ENCODE data around the gene RETREG1. TPM values are rescaled to one million over a fixed set of nuclear protein-coding genes. Genes with fewer than 3 reads are reported as not detected.

RETREG1 gene
- total RNA-seq, 2 donors from 2014 or later = 29.4 to 30.2 TPM

DNA sequence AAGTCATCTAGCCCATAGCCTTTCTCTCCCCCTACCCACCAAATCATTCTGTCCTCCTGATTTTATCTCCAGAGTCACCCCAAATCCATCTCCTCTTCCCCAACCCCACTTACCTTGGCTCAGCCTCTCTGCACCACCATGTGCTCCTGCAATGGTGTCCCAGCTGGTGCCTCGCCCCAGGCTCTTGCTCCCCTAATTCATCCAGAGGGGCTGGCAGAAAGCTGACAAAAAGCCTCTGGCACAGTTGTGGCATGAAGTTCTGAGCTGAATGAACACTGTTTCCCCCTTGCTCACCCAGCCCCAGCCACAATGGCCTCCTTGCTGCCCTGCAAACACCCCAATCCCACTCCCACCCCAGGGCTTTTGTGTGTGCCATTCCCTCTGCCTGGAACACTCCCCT is 10.2 kb downstream of the RETREG1 start:
- ATAC-seq (replicated peaks in 1 of 2) = no peak
- Mint-ChIP-seq H3K4me1 (ENCODE audit: low read depth) (peaks cover 54% of the 10 kb centered on the region), H3K27me3 (ENCODE audit: low read depth) (no peaks in the 10 kb centered on the region), H3K9me3 (no peaks in the 10 kb centered on the region), H3K27ac (no peak overlapping the region), H3K4me3 (no peak overlapping the region), H3K36me3 (ENCODE audit: insufficient read depth in 2 of 2) (peaks cover 4 to 18% of the 10 kb centered on the region in 2 donors)
- no peak for DNase-seq

DNA sequence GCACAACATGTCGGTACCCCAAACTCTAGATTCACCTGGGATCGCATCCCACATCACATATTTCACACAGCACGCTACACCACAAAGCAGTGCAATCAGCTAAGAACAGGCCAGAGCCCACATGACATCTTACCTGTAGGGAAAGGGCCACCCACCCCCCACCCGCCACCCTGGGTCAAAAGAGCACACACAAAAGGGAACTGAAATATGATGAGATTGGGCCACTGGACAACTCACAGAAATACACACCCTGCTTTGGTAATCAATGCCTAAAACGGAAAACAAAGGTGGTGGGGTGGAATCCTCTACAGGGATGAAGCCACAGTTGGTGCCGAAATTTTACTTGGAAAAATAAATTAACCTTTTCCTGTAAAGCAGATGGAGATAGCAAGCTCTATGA is 13.1 kb downstream of the RETREG1 start:
- ATAC-seq (replicated peaks in 1 of 2) (no peak), DNase-seq (no peak)
- no peak overlapping the region for H3K4me3 Mint-ChIP-seq
- peaks cover 4 to 24% of the 10 kb centered on the region in 2 donors for H3K36me3 Mint-ChIP-seq (ENCODE audit: insufficient read depth in 2 of 2)
- no peak overlapping the region for H3K27ac Mint-ChIP-seq
- no peaks in the 10 kb centered on the region for H3K9me3 Mint-ChIP-seq
- H3K4me1 Mint-ChIP-seq (ENCODE audit: low read depth) = peaks cover 62% of the 10 kb centered on the region
- H3K27me3 Mint-ChIP-seq (ENCODE audit: low read depth) = no peaks in the 10 kb centered on the region

DNA sequence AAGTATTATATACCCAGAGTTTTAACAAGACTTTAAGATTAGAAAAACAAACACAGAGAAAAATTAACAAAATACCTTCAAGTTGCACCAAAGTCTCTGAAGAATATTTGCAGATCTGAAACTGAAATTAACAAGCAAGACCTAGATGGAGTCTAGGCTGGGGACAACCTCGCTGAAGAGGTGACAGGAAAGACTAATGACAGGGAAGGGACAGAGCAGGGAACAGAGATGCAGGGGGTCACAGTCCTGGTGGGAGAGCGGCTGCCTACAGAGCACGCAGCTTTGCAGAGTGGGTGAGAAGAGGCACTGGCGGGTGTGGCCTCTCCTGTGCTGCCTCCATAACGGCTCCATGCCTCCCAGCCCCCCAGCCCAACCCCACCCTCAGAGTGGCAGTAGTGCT is 13.5 kb downstream of the RETREG1 start:
- H3K36me3 Mint-ChIP-seq (ENCODE audit: insufficient read depth in 2 of 2) = peaks cover 8 to 26% of the 10 kb centered on the region in 2 donors
- no peak for ATAC-seq (replicated peaks in 1 of 2)
- DNase-seq = no peak
- no peaks in the 10 kb centered on the region for H3K27me3 Mint-ChIP-seq (ENCODE audit: low read depth)
- no peak overlapping the region for H3K4me3 Mint-ChIP-seq
- no peak overlapping the region for H3K27ac Mint-ChIP-seq
- H3K9me3 Mint-ChIP-seq = no peaks in the 10 kb centered on the region
- peaks cover 60% of the 10 kb centered on the region for H3K4me1 Mint-ChIP-seq (ENCODE audit: low read depth)

DNA sequence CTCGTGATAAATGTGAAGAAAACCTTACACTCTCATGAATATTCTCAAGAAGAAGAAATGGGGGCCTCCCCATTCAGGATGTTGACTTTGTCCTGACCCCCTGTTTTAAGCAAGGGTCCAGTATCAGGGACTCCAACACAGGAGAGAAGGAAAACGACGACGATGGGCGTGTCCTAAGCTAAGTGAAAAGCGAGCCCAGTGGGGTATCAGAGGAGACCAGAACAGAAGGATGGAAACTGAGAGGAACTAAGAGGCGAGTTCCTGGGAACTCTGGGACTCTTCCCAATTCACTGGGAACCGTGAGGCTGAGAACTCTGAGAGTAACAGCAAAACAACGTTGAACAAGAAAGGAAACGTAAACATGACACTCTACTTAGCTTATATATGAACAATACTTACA is 14.6 kb downstream of the RETREG1 start:
- ATAC-seq (replicated peaks in 1 of 2) (no peak), DNase-seq (no peak)
- Mint-ChIP-seq H3K27me3 (ENCODE audit: low read depth) (no peaks in the 10 kb centered on the region), H3K4me3 (no peak overlapping the region), H3K36me3 (ENCODE audit: insufficient read depth in 2 of 2) (peaks cover 11 to 29% of the 10 kb centered on the region in 2 donors), H3K4me1 (ENCODE audit: low read depth) (peaks cover 66% of the 10 kb centered on the region), H3K27ac (no peak overlapping the region), H3K9me3 (no peaks in the 10 kb centered on the region)

DNA sequence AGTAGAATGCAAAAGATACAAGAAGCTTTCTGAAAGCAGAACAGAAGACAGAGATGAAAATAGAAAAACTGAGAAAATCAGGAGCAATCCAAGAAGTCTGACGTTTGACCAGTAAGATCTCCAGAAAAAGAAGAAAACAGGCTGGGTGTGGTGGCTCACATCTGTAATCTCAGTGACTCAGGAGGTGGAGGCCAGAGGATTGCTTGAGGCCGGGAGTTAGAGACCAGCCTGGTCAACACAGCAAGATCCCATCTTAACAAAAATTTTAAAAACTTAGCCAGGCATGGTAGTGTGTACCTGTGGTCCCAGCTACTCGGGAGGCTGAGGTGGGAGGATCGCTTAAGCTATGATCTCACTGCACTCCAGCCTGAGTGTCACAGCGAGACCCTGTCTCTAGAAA is 15.9 kb downstream of the RETREG1 start:
- Mint-ChIP-seq H3K4me1 (ENCODE audit: low read depth) (peaks cover 63% of the 10 kb centered on the region), H3K4me3 (no peak overlapping the region), H3K27me3 (ENCODE audit: low read depth) (no peaks in the 10 kb centered on the region), H3K36me3 (ENCODE audit: insufficient read depth in 2 of 2) (peaks cover 6 to 22% of the 10 kb centered on the region in 2 donors), H3K27ac (peak overlapping the region; percentile 85), H3K9me3 (no peaks in the 10 kb centered on the region)
- no peak for DNase-seq
- no peak for ATAC-seq (replicated peaks in 1 of 2)

DNA sequence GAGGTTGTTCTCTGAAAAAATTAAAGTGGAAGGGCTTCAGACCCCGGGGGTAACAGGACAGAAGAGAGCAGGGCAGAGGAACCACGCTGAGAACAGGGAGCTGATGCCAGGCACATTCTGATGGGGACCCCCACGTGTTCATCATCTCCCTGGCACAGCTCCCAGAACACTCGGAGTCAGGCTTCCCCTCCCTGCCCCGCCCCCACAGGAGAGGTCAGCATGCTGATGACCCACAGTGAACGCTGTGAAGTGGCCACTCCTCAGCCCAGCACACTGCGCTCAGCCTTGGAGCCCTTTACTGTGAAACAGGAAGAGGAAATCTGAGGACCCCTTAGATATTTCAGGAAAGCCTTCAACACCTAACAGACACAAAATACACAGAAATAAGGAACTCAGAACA is 16.4 kb downstream of the RETREG1 start:
- Mint-ChIP-seq H3K27ac (peak overlapping the region; percentile 85), H3K36me3 (ENCODE audit: insufficient read depth in 2 of 2) (peaks cover 6 to 22% of the 10 kb centered on the region in 2 donors), H3K27me3 (ENCODE audit: low read depth) (no peaks in the 10 kb centered on the region), H3K9me3 (no peaks in the 10 kb centered on the region), H3K4me1 (ENCODE audit: low read depth) (peaks cover 63% of the 10 kb centered on the region), H3K4me3 (no peak overlapping the region)
- ATAC-seq (replicated peaks in 1 of 2) (no peak), DNase-seq (no peak)

DNA sequence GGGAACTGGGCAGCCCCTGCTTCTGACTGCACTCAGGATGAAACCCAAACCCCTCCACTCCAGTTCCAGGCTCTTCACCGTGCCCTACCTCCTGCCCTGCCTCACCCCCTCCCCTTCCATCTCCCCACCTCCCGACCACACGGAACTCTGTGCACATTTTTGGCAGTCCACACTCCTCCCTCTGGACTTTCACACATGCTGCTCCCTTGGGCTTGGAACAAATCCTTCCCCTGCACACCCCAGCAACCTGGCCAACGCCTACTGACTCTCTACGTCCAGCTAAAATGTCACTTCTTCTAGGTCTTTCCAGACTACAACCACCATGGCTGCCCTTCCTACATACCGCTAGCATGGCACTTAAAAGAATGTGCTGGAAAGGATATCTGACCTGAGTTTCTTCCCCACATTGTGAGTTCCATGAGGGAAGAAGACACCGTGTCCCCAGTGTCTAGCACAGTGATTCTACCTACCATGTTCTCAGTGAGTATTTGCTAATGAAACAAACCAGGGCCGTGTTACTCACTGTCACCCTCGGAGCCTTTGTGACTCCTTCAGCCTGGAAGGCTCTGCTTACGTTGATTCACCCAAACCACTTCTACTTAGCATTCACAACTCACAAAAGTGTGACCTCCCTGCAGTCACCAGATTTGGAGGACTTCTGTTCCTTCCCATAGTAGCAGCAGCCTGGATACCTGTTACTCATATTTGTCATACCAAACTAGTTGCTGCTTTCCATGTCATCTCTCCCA is 18.7 kb downstream of the RETREG1 start:
- H3K27ac Mint-ChIP-seq = no peak overlapping the region
- H3K36me3 Mint-ChIP-seq (ENCODE audit: insufficient read depth in 2 of 2) = peaks cover 6 to 22% of the 10 kb centered on the region in 2 donors
- peaks cover 74% of the 10 kb centered on the region for H3K4me1 Mint-ChIP-seq (ENCODE audit: low read depth)
- no peak for ATAC-seq (replicated peaks in 1 of 2)
- DNase-seq = no peak
- no peaks in the 10 kb centered on the region for H3K9me3 Mint-ChIP-seq
- H3K27me3 Mint-ChIP-seq (ENCODE audit: low read depth) = no peaks in the 10 kb centered on the region
- H3K4me3 Mint-ChIP-seq = no peak overlapping the region

DNA sequence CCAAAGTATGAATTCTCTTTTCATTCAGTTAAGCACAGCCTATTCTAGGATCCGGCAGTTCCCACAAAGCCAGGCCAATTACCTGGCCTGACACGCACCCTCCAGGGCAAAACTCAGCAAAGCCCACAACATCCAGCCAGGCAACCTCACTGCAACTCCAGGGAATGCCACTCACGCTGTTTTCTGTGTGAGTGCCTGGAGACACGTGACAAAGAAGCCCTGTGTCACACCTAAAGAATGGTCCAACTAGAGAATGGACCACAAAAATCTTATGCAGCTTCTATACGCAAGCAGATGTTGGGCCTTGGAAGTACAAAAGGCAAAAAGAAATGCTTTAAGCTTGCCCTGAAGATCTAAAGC is 20.2 kb downstream of the RETREG1 start:
- Mint-ChIP-seq H3K9me3 (no peaks in the 10 kb centered on the region), H3K27me3 (ENCODE audit: low read depth) (no peaks in the 10 kb centered on the region), H3K4me3 (no peak overlapping the region), H3K4me1 (ENCODE audit: low read depth) (peaks cover 74% of the 10 kb centered on the region), H3K27ac (no peak overlapping the region), H3K36me3 (ENCODE audit: insufficient read depth in 2 of 2) (peaks cover 6 to 17% of the 10 kb centered on the region in 2 donors)
- DNase-seq = no peak
- no peak for ATAC-seq (replicated peaks in 1 of 2)

DNA sequence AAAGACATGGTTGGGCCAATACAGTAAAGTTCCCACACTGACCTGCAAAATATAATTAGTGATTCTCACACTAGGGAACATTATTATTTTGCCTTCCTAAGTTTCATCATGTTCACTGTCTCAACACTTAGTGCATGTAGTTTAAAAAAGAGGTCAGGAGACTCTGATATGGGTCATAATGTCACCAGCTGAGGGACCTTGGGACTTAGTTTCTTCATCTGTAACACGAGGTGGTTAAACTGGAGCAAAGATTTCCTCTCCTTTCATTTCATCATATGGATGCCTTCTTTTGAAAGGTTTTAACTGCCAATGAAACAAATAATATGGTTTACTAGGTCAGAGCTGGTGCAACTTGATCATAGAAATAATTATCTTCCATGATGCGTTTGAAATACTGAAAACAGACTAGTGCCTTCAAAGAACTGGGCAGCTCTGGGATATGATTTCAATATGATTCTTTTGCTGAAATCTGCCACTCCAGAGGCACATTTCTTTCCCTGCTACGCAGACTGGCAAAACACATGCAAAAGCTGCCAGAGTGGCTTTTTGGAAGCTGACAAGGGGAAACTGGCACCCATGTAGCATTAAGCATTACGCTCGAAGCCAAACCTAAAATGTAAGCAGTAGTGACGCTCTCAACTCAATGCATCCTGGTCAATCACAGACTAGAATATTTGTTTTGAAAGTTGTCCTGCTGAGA is 20.8 kb downstream of the RETREG1 start:
- Mint-ChIP-seq H3K27ac (no peak overlapping the region), H3K4me1 (ENCODE audit: low read depth) (peaks cover 77% of the 10 kb centered on the region), H3K4me3 (no peak overlapping the region), H3K9me3 (no peaks in the 10 kb centered on the region), H3K36me3 (ENCODE audit: insufficient read depth in 2 of 2) (peaks cover 6 to 16% of the 10 kb centered on the region in 2 donors), H3K27me3 (ENCODE audit: low read depth) (no peaks in the 10 kb centered on the region)
- ATAC-seq (replicated peaks in 1 of 2) (no peak), DNase-seq (no peak)

DNA sequence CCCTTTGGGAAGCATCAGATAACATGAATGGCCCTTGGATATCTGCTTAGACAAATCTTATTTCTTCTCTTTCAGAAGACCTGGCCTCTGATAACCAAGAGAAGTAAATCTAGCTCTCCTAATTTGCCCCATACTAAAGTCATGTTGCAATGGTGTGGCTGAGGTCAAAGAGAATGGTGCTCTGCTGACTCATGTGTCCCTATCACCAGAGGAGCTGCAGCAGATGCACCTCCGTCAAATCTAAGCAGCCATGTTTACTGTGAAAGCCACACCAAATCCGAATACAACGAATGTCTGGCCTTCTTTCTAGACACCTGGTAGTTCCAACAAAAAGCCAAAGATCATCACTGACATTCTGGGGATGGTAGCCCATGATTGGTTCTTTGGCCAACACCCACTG is 23.2 kb downstream of the RETREG1 start:
- Mint-ChIP-seq H3K4me1 (ENCODE audit: low read depth) (peaks cover 80% of the 10 kb centered on the region), H3K27ac (no peak overlapping the region), H3K4me3 (no peak overlapping the region), H3K36me3 (ENCODE audit: insufficient read depth in 2 of 2) (peaks cover 9 to 11% of the 10 kb centered on the region in 2 donors), H3K27me3 (ENCODE audit: low read depth) (no peaks in the 10 kb centered on the region), H3K9me3 (no peaks in the 10 kb centered on the region)
- peak in 1 of 2 donors; percentile 51 for ATAC-seq (replicated peaks in 1 of 2)
- no peak for DNase-seq

DNA sequence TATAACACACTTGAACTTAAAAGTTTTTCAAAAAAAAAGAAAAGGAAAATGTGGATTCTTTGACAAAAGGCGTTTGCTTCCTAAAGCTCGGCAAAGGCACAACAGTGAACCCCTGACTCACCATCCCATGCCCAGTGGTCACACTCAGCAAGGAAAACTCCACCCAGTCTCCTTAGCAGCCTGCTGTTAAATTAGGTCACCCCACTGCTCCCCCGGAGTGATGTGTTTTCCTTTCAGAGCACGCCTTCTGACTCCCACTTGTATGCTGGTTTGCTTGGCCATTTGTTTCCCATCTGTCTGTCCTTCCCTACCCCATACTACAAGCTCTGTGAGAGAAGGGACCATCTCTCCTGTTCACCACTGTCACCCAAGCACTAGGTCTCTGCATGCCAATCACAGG is 23.8 kb downstream of the RETREG1 start:
- ATAC-seq (replicated peaks in 1 of 2) = no peak
- H3K27ac Mint-ChIP-seq = no peak overlapping the region
- H3K4me1 Mint-ChIP-seq (ENCODE audit: low read depth) = peaks cover 75% of the 10 kb centered on the region
- no peaks in the 10 kb centered on the region for H3K9me3 Mint-ChIP-seq
- peaks cover 3 to 10% of the 10 kb centered on the region in 2 donors for H3K36me3 Mint-ChIP-seq (ENCODE audit: insufficient read depth in 2 of 2)
- no peak overlapping the region for H3K4me3 Mint-ChIP-seq
- DNase-seq = no peak
- no peaks in the 10 kb centered on the region for H3K27me3 Mint-ChIP-seq (ENCODE audit: low read depth)

DNA sequence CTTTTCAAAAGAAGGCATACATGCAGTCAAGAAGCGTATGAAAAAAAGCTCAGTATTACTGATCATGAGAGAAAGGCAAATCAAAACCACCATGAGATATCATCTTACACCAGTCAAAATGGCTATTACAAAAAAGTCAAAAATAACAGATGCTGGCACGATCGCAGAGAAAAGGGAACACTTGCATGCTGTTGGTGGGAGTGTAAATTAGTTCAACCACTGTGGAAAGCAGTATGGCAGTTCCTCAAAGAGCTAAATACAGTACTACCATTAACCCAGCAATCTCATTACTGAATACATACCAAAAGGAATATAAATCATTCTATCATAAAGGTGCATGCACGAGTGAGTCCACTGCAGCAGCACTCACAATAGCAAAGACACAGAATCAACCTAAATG is 24.5 kb downstream of the RETREG1 start:
- Mint-ChIP-seq H3K4me3 (peak overlapping the region in 1 of 2 donors; percentile 29), H3K27me3 (ENCODE audit: low read depth) (no peaks in the 10 kb centered on the region), H3K36me3 (ENCODE audit: insufficient read depth in 2 of 2) (peaks cover 2 to 9% of the 10 kb centered on the region in 2 donors), H3K27ac (peak overlapping the region; percentile 55), H3K4me1 (ENCODE audit: low read depth) (peaks cover 67% of the 10 kb centered on the region), H3K9me3 (no peaks in the 10 kb centered on the region)
- DNase-seq (no peak), ATAC-seq (replicated peaks in 1 of 2) (no peak)

DNA sequence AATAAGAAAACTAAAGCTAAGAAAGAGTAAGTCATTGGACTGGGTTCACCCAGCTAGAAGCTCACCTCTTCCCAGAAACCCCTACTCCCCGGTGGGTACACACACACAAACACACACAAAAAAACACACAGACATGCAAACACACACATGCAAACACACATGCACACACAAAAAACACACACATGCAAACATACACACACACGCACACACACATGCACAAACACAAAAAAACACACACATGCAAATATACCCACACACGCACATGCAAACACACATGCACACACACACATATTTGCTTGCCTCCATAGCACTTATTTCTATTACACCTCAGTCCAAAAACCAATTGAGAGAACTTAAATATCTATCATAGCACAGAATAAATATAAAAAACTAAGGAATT is 26.1 kb downstream of the RETREG1 start:
- Mint-ChIP-seq H3K27ac (no peak overlapping the region), H3K4me3 (no peak overlapping the region), H3K36me3 (ENCODE audit: insufficient read depth in 2 of 2) (peaks cover 2 to 12% of the 10 kb centered on the region in 2 donors), H3K9me3 (no peaks in the 10 kb centered on the region), H3K4me1 (ENCODE audit: low read depth) (peaks cover 74% of the 10 kb centered on the region), H3K27me3 (ENCODE audit: low read depth) (no peaks in the 10 kb centered on the region)
- ATAC-seq (replicated peaks in 1 of 2) (no peak), DNase-seq (no peak)

All from activated T-cell treated with anti-CD3 and anti-CD28 coated beads, Interleukin-2, amount 50 U/mL, for 72 hours (primary cell).